Body of pancreas (tissue), 4 donors: ENCODE data around the gene UXS1.

Source experiments
- CTCF ChIP-seq, 7 experiments: fragments of 450-650 bp in 4 of 7; fragments of 200-600 bp in 3 of 7; sonication (generic) in 3 of 7; IDR thresholded peaks; one replicate each; pipeline ENCODE4 v1.5.1; 2016 to 2019; ENCODE audit warnings: antibody characterized with exemption in 7 of 7
- POLR2A ChIP-seq, 3 donors: fragments of 450-650 bp; IDR thresholded peaks; one replicate each; pipeline ENCODE4 v1.6.1; 2016; ENCODE audit warnings: antibody characterized with exemption in 3 of 3, mild to moderate bottlenecking in 2 of 3

- TF ChIP-seq CTCF (IDR thresholded peaks at IDR 0.05) (no peak), POLR2A (IDR thresholded peaks at IDR 0.05) (no peak)
Observed at GRCh38 chr2:106158131-106158530, 36.0 kb downstream of the UXS1 start.
